A549 (cell line): ENCODE data around the gene MAPRE3. TPM values are rescaled to one million over a fixed set of nuclear protein-coding genes. Genes with fewer than 3 reads are reported as not detected.
A peak's percentile ranks its signal among the peaks of the same experiment; 100 is the strongest.

Experiments
- ATAC-seq, 2 experiments: fragments of 200-7000 bp in 1 of 2; fragments of >200 bp in 1 of 2; cut with Nextera tagmentation in 1 of 2; cut with Tn5 transposase in 1 of 2; 3 replicates each; pipeline versions ENCODE4 v1.8.0 to v1.9.1; 2018 to 2020; ENCODE audit warnings: mild to moderate bottlenecking in 1 of 2, moderate library complexity in 1 of 2
- CTCF ChIA-PET: fragments of 300-600 bp; sonication (Branson Sonifier 250); formaldehyde crosslinking; extraction: SDS; loops from one replicate; lab custom pipeline; 2021; ENCODE audit warnings: antibody characterized with exemption, inconsistent platforms; lab: Yijun Ruan, JAX
- POLR2A ChIA-PET: fragments of 350-600 bp; formaldehyde crosslinking; extraction: SDS; loops from one replicate; lab custom pipeline; 2021; ENCODE audit warnings: antibody characterized with exemption, inconsistent platforms; lab: Yijun Ruan, JAX
- DNase-seq, 2 experiments: peaks; one replicate each; pipeline versions ENCODE4 v3.0.0 to v3.0.0-alpha.2; 2011 to 2016; ENCODE audit warnings: low read depth in 1 of 2, low spot score in 1 of 2
- FAIRE-seq: peaks from 2 replicates; lab custom pipeline; 2011; peaks lifted over from hg19 to GRCh38; lab: Jason Lieb, UNC
- H3K27ac ChIP-seq, 2 experiments: fragments of >200 bp; sonication (Bioruptor Twin); formaldehyde crosslinking; 3 replicates each; pipeline ENCODE4 v1.5.1; 2016 to 2017
- H3K4me1 ChIP-seq: fragments of >200 bp; sonication (Bioruptor Twin); formaldehyde crosslinking; 3 replicates; pipeline ENCODE4 v1.6.1; 2016
- H3K4me2 ChIP-seq: fragments of >200 bp; sonication (Bioruptor Twin); formaldehyde crosslinking; 3 replicates; pipeline ENCODE4 v1.6.1; 2016
- H3K4me3 ChIP-seq: fragments of >200 bp; sonication (Bioruptor Twin); formaldehyde crosslinking; 3 replicates; pipeline ENCODE4 v1.5.1; 2016
- H3K9me3 ChIP-seq: fragments of >200 bp; sonication (Bioruptor Twin); formaldehyde crosslinking; 3 replicates; pipeline ENCODE4 v1.6.1; 2016
- ATOH8 ChIP-seq: fragments of 250-450 bp; sonication (Bioruptor Pico); IDR thresholded peaks from 2 replicates; pipeline ENCODE4 v1.5.0; 2020; ENCODE audit warnings: low read depth, mild to moderate bottlenecking, moderate library complexity
- CBX8 ChIP-seq: fragments of 200-600 bp; sonication (generic); IDR thresholded peaks from 2 replicates; pipeline ENCODE4 v1.6.1; 2016
- CEBPB ChIP-seq, 2 experiments: fragments of >200 bp in 1 of 2; sonication (Bioruptor Twin) in 1 of 2; formaldehyde crosslinking in 1 of 2; IDR thresholded peaks; 2 replicates each; pipeline ENCODE4 v1.6.1; 2012 to 2016
- CHD4 ChIP-seq: fragments of 200-600 bp; sonication (generic); IDR thresholded peaks from 2 replicates; pipeline ENCODE4 v1.6.1; 2016; ENCODE audit warnings: antibody characterized with exemption, mild to moderate bottlenecking, borderline replicate concordance
- E2F6 ChIP-seq: IDR thresholded peaks from 2 replicates; pipeline ENCODE4 v1.6.1; 2012; ENCODE audit warnings: low read depth, borderline replicate concordance
- ESRRA ChIP-seq: fragments of 150-350 bp; IDR thresholded peaks from 2 replicates; pipeline ENCODE4 v1.6.1; 2014; ENCODE audit warnings: mild to moderate bottlenecking, low read length, borderline replicate concordance
- FOSL2 ChIP-seq, 2 experiments: fragments of 450-650 bp in 1 of 2; fragments of >200 bp in 1 of 2; sonication (Bioruptor Twin) in 1 of 2; formaldehyde crosslinking; IDR thresholded peaks; 2 replicates each; pipeline versions ENCODE4 v1.5.0 to v1.6.1; 2016 to 2020; ENCODE audit warnings: mild to moderate bottlenecking in 1 of 2, moderate library complexity in 1 of 2
- GATA3 ChIP-seq: IDR thresholded peaks from 2 replicates; pipeline ENCODE4 v1.6.1; 2012; ENCODE audit warnings: borderline replicate concordance
- HOXA7 ChIP-seq: fragments of 250-450 bp; sonication (Bioruptor Pico); IDR thresholded peaks from 2 replicates; pipeline ENCODE4 v1.5.0; 2020; ENCODE audit warnings: mild to moderate bottlenecking, moderate library complexity
- HOXB5 ChIP-seq: fragments of 250-450 bp; sonication (Bioruptor Pico); IDR thresholded peaks from 2 replicates; pipeline ENCODE4 v1.5.0; 2020; ENCODE audit warnings: mild to moderate bottlenecking, moderate library complexity
- KDM1A ChIP-seq: fragments of 200-600 bp; sonication (generic); IDR thresholded peaks from 2 replicates; pipeline ENCODE4 v1.6.1; 2016; ENCODE audit warnings: low read depth, mild to moderate bottlenecking
- MAFK ChIP-seq: fragments of 450-650 bp; IDR thresholded peaks from 2 replicates; pipeline ENCODE4 v1.6.1; 2014; ENCODE audit not compliant: partially characterized antibody
- NPAS2 ChIP-seq: fragments of 250-450 bp; sonication (Bioruptor Pico); IDR thresholded peaks from 2 replicates; pipeline ENCODE4 v1.8.0; 2022; ENCODE audit warnings: mild to moderate bottlenecking, moderate library complexity, borderline replicate concordance
- NR3C1 ChIP-seq: fragments of >200 bp; sonication (Bioruptor Twin); formaldehyde crosslinking; IDR thresholded peaks from 3 replicates; pipeline ENCODE4 v1.6.1; 2017
- POLR2AphosphoS2 ChIP-seq: conservative IDR thresholded peaks from 2 replicates; pipeline ENCODE4 v1.6.1; 2012; ENCODE audit warnings: low read length, improper control_type of control experiment, inconsistent platforms
- RCOR1 ChIP-seq: fragments of 150-350 bp; IDR thresholded peaks from 2 replicates; pipeline ENCODE4 v1.6.1; 2014; ENCODE audit warnings: antibody characterized with exemption, low read length, low read depth
- RNF2 ChIP-seq: fragments of 200-600 bp; sonication (generic); IDR thresholded peaks from 2 replicates; pipeline ENCODE4 v1.6.1; 2016; ENCODE audit warnings: low read depth, mild to moderate bottlenecking, antibody characterized with exemption, moderate library complexity, borderline replicate concordance
- SMC3 ChIP-seq: fragments of >200 bp; sonication (Bioruptor Twin); formaldehyde crosslinking; IDR thresholded peaks from 3 replicates; pipeline ENCODE4 v1.6.1; 2018; ENCODE audit warnings: inconsistent platforms
- ZFP36 ChIP-seq: fragments of 450-650 bp; IDR thresholded peaks from 2 replicates; pipeline ENCODE4 v1.6.1; 2014; ENCODE audit warnings: borderline replicate concordance; ENCODE audit not compliant: partially characterized antibody
- ZNF302 ChIP-seq: fragments of 250-450 bp; sonication (Bioruptor Pico); IDR thresholded peaks from 2 replicates; pipeline ENCODE4 v1.9.0; 2021; ENCODE audit warnings: inconsistent platforms, mild to moderate bottlenecking, moderate library complexity
- ZSCAN20 ChIP-seq: fragments of 250-450 bp; sonication (Bioruptor Pico); IDR thresholded peaks from 2 replicates; pipeline ENCODE4 v1.8.0; 2022; ENCODE audit warnings: mild to moderate bottlenecking, moderate library complexity
- WGBS: methylation state at CpG from one replicate; pipeline ENCODE4 v1.1.6; 2017; ENCODE audit errors: missing lambda C conversion rate; 5-methylcytosine and 5-hydroxymethylcytosine counted together
- polyA plus RNA-seq, 4 experiments: library from polyadenylated mRNA; depleted of rRNA in 3 of 4; stranded (reverse); fragments of >200 nt; fragmentation: RNase III in 1 of 4; extraction: RNeasy Plus Mini Kit Qiagen cat#74134 plus additional on column Dnase treatment in 1 of 4; gene quantifications; 2 replicates in 3 of 4; 3 replicates in 1 of 4; pipeline ENCODE4 v1.2.3, GENCODE V29; 2011 to 2017
- TF ChIP-seq, protein P1 (sequence below): IDR thresholded peaks from 2 replicates; pipeline ENCODE4 v1.6.1; 2012
- TF ChIP-seq, protein P2 (sequence below): IDR thresholded peaks from 2 replicates; pipeline ENCODE4 v1.6.1; 2012

The MAPRE3 gene
- polyA plus RNA-seq, 2 of the 4 experiments (the other 2 are of a cell fraction) = 12.1 to 21.5 TPM

GRCh38 chr2:26934985-26935384 lies 35.5 kb upstream of the MAPRE3 start:
- POLR2A ChIA-PET = no interaction called here
- WGBS = 27% methylated on average over 3 of the region's 3 CpGs
- Histone ChIP-seq H3K4me1 (no peaks in the 10 kb centered on the region), H3K4me2 (no peak overlapping the region), H3K27ac (no peak overlapping the region), H3K9me3 (no peaks in the 10 kb centered on the region), H3K4me3 (no peak overlapping the region)
- TF ChIP-seq CBX8 (no peak), E2F6 (no peak), RCOR1 (no peak), SMC3 (no peak), GATA3 (no peak), NR3C1 (no peak), MAFK (no peak)
- TF ChIP-seq, protein P1, sequence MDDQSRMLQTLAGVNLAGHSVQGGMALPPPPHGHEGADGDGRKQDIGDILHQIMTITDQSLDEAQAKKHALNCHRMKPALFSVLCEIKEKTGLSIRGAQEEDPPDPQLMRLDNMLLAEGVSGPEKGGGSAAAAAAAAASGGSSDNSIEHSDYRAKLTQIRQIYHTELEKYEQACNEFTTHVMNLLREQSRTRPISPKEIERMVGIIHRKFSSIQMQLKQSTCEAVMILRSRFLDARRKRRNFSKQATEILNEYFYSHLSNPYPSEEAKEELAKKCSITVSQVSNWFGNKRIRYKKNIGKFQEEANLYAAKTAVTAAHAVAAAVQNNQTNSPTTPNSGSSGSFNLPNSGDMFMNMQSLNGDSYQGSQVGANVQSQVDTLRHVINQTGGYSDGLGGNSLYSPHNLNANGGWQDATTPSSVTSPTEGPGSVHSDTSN = no peak
- DNase-seq (no peak), FAIRE-seq (no peak), ATAC-seq (no peak)
- CTCF ChIA-PET = interaction anchor here (0.6 to 34.5 kb wide), 8 partner anchors 7 to 118 kb away, joined by 3 to 669 read pairs (median 16); partner anchors contain the start of gene DPYSL5

DNA sequence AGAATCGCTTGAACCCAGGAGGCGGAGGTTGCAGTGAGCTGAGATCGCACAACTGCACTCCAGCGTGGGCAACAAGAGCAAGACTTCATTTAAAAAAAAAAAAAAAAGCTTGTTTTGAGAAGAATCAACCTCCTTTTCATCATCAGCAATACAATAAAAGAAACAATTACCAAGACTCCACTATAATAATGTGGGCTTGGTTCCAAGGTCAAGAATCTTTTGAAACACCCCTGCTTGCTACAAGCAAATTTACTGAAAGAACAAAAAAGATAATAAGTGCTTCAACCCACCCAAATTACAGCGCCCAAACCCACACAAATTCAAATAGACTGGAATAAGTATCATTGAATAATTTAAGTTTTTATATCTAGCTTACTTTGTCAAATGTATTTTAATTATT lies 33.6 kb upstream of the MAPRE3 start:
- WGBS = 79% methylated on average over 5 of the region's 5 CpGs
- FAIRE-seq (no peak), ATAC-seq (no peak), DNase-seq (no peak)
- CTCF ChIA-PET = interaction anchor here (0.5 to 34.5 kb wide), 9 partner anchors 14 to 184 kb away, joined by 3 to 669 read pairs (median 3); partner anchors contain the start of gene DPYSL5
- Histone ChIP-seq H3K4me1 (no peaks in the 10 kb centered on the region), H3K9me3 (no peaks in the 10 kb centered on the region), H3K4me3 (no peak overlapping the region), H3K4me2 (no peak overlapping the region), H3K27ac (no peak overlapping the region)
- POLR2A ChIA-PET = no interaction called here
- TF ChIP-seq HOXA7 (no peak), FOSL2 (IDR thresholded peaks at IDR 0.05) (no peak), FOSL2 (CRISPR knock-in tag; IDR thresholded peaks at IDR 0.05) (no peak), KDM1A (no peak), ZFP36 (no peak), ATOH8 (CRISPR knock-in tag) (no peak), HOXB5 (no peak), NR3C1 (no peak)

GRCh38 chr2:26938399-26939118 lies 31.9 kb upstream of the MAPRE3 start:
- Histone ChIP-seq H3K4me2 (no peak overlapping the region), H3K4me1 (no peaks in the 10 kb centered on the region), H3K4me3 (no peak overlapping the region), H3K27ac (no peak overlapping the region), H3K9me3 (no peaks in the 10 kb centered on the region)
- FAIRE-seq = no peak
- 53% methylated on average over 10 of the region's 10 CpGs for WGBS
- TF ChIP-seq NPAS2 (no peak), POLR2AphosphoS2 (no peak), ESRRA (no peak), MAFK (no peak), RNF2 (no peak), ZSCAN20 (CRISPR knock-in tag) (no peak), KDM1A (no peak), RCOR1 (no peak), CEBPB (IDR thresholded peaks at IDR 0.05) (no peak), CHD4 (no peak), ZFP36 (no peak), ZNF302 (CRISPR knock-in tag) (no peak)
- TF ChIP-seq, protein P2, sequence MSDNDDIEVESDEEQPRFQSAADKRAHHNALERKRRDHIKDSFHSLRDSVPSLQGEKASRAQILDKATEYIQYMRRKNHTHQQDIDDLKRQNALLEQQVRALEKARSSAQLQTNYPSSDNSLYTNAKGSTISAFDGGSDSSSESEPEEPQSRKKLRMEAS = no peak
- peak in 1 of 2 experiments; percentile 17; a peak in 1 of 6 replicates for ATAC-seq
- ChIA-PET CTCF (interaction anchor here (1.3 to 34.5 kb wide), 4 partner anchors 10 to 87 kb away, joined by 3 to 669 read pairs (median 28); partner anchors contain the start of gene DPYSL5), POLR2A (no interaction called here)
- no peak for DNase-seq
